Duodenal mucosa (tissue), 2 donors: Measurements from ENCODE around the gene RPS28.
"Not testable (repeated sequence)": the region's sequence is repeated elsewhere in the genome, so short reads cannot be mapped to it uniquely, and the experiment has no call there.

Experiments used
- H3K27ac ChIP-seq: one replicate; pipeline ENCODE4 v1.7.0; 2013; ENCODE audit warnings: low read depth, low read length
- H3K27me3 ChIP-seq, 2 donors: one replicate each; pipeline ENCODE4 v1.7.0; 2013; ENCODE audit warnings: low read length in 2 of 2, control low read depth in 1 of 2; ENCODE audit not compliant: insufficient read depth in 2 of 2, control insufficient read depth in 1 of 2
- H3K36me3 ChIP-seq, 2 donors: one replicate each; pipeline ENCODE4 v1.7.0; 2013; ENCODE audit warnings: low read length in 2 of 2, control low read depth in 1 of 2; ENCODE audit not compliant: insufficient read depth in 2 of 2, control insufficient read depth in 1 of 2
- H3K4me1 ChIP-seq, 2 donors: one replicate each; pipeline ENCODE4 v1.7.0; 2013; ENCODE audit warnings: low read length in 2 of 2, control low read depth in 1 of 2; ENCODE audit not compliant: insufficient read depth in 2 of 2, control insufficient read depth in 1 of 2
- H3K4me3 ChIP-seq, 2 donors: one replicate each; pipeline ENCODE4 v1.7.0; 2013; ENCODE audit warnings: low read length in 2 of 2, low read depth in 1 of 2
- H3K9ac ChIP-seq, 2 donors: one replicate each; pipeline ENCODE4 v1.7.0; 2013; ENCODE audit warnings: low read length in 2 of 2, low read depth in 1 of 2
- H3K9me3 ChIP-seq, 2 donors: one replicate each; pipeline ENCODE4 v1.7.0; 2013; ENCODE audit warnings: low read length in 2 of 2, control low read depth in 1 of 2; ENCODE audit not compliant: control insufficient read depth in 1 of 2

The RPS28 gene

GRCh38 chr19:8307965-8308866 is 13.1 kb upstream of the RPS28 start, which contains the start of gene CD320:
Gene CD320, minus strand, starts transcription at chr19:8308358. Its CDS starts 68 bp downstream, at chr19:8308290.
- peaks cover 15 to 31% of the 10 kb centered on the region in 2 donors for H3K4me1 ChIP-seq
- no peaks in the 10 kb centered on the region for H3K9me3 ChIP-seq
- peak within 1 kb of the TSS; percentile 43 to 61 for H3K9ac ChIP-seq
- no peak within 1 kb of the TSS for H3K27ac ChIP-seq
- H3K27me3 ChIP-seq = no peaks in the 10 kb centered on the region
- peak within 1 kb of the TSS; percentile 73 to 77 for H3K4me3 ChIP-seq
- H3K36me3 ChIP-seq = peaks cover 9 to 30% of the 10 kb centered on the region in 2 donors

GRCh38 chr19:8308891-8309291 is 12.4 kb upstream of the RPS28 start:
- peaks cover 15 to 35% of the 10 kb centered on the region in 2 donors for H3K4me1 ChIP-seq
- no peak overlapping the region for H3K9ac ChIP-seq
- H3K36me3 ChIP-seq = peaks cover 9 to 30% of the 10 kb centered on the region in 2 donors
- no peak overlapping the region for H3K27ac ChIP-seq
- no peaks in the 10 kb centered on the region for H3K9me3 ChIP-seq
- H3K4me3 ChIP-seq = peak overlapping the region; percentile 73 to 77
- H3K27me3 ChIP-seq = no peaks in the 10 kb centered on the region

- H3K4me3 ChIP-seq = no peak overlapping the region
- H3K9ac ChIP-seq = no peak overlapping the region
- H3K9me3 ChIP-seq = no peaks in the 10 kb centered on the region
- H3K4me1 ChIP-seq = peaks cover 15 to 35% of the 10 kb centered on the region in 2 donors
- no peak overlapping the region for H3K27ac ChIP-seq
- peaks cover 9 to 43% of the 10 kb centered on the region in 2 donors for H3K36me3 ChIP-seq
- no peaks in the 10 kb centered on the region for H3K27me3 ChIP-seq
Measured at GRCh38 chr19:8310342-8311055, 10.8 kb upstream of the RPS28 start.

GRCh38 chr19:8311461-8312260 is 9.6 kb upstream of the RPS28 start:
- peaks cover 13 to 52% of the 10 kb centered on the region in 2 donors for H3K36me3 ChIP-seq
- no peaks in the 10 kb centered on the region for H3K27me3 ChIP-seq
- H3K4me1 ChIP-seq = peaks cover 8 to 28% of the 10 kb centered on the region in 2 donors
- no peak overlapping the region for H3K4me3 ChIP-seq
- H3K9me3 ChIP-seq = no peaks in the 10 kb centered on the region
- H3K9ac ChIP-seq = no peak overlapping the region
- peak overlapping the region; percentile 10 for H3K27ac ChIP-seq

GRCh38 chr19:8314981-8315640 is 6.2 kb upstream of the RPS28 start:
- not testable (repeated sequence) for H3K4me3 ChIP-seq, H3K9ac ChIP-seq, H3K27me3 ChIP-seq, H3K27ac ChIP-seq, H3K9me3 ChIP-seq
- Histone ChIP-seq H3K36me3 (peaks cover 13 to 46% of the 10 kb centered on the region in 2 donors), H3K4me1 (peaks cover 3 to 11% of the 10 kb centered on the region in 2 donors)

- peaks cover 4 to 34% of the 10 kb centered on the region in 2 donors for H3K36me3 ChIP-seq
- no peaks in the 10 kb centered on the region for H3K9me3 ChIP-seq
- no peak overlapping the region for H3K27ac ChIP-seq
- no peak overlapping the region for H3K4me3 ChIP-seq
- H3K9ac ChIP-seq = no peak overlapping the region
- peaks cover 7 to 16% of the 10 kb centered on the region in 2 donors for H3K4me1 ChIP-seq
- no peaks in the 10 kb centered on the region for H3K27me3 ChIP-seq
Measured at GRCh38 chr19:8316351-8317125, 4.8 kb upstream of the RPS28 start.

GRCh38 chr19:8318835-8319234 is 2.5 kb upstream of the RPS28 start:
- Histone ChIP-seq H3K4me1 (peaks cover 17 to 25% of the 10 kb centered on the region in 2 donors), H3K36me3 (peaks cover 11 to 33% of the 10 kb centered on the region in 2 donors)
- H3K9me3 ChIP-seq, H3K27me3 ChIP-seq, H3K9ac ChIP-seq, H3K27ac ChIP-seq, H3K4me3 ChIP-seq: not testable (repeated sequence)

- H3K9me3 ChIP-seq = no peaks in the 10 kb centered on the region
- peak overlapping the region; percentile 95 to 98 for H3K4me3 ChIP-seq
- H3K27me3 ChIP-seq = no peaks in the 10 kb centered on the region
- peaks cover 12 to 34% of the 10 kb centered on the region in 2 donors for H3K36me3 ChIP-seq
- H3K9ac ChIP-seq = peak overlapping the region; percentile 99 to 100
- no peak overlapping the region for H3K27ac ChIP-seq
- H3K4me1 ChIP-seq = peaks cover 17 to 25% of the 10 kb centered on the region in 2 donors
Measured at GRCh38 chr19:8319807-8320520, 1.3 kb upstream of the RPS28 start.
